Endodermal cell (in vitro differentiated cells): ENCODE data around the gene MBNL2. TPM values are rescaled to one million over a fixed set of nuclear protein-coding genes. Genes with fewer than 3 reads are reported as not detected.

Experiments used
- DNase-seq: peaks from one replicate; pipeline ENCODE4 v3.0.0-alpha.2; 2017
- H3K27ac ChIP-seq: 2 replicates; pipeline ENCODE4 v1.5.1; 2013; ENCODE audit warnings: mild to moderate bottlenecking, low read depth, low read length, moderate library complexity
- H3K27me3 ChIP-seq: 2 replicates; pipeline ENCODE4 v1.6.1; 2013; ENCODE audit warnings: mild to moderate bottlenecking, low read length, moderate library complexity; ENCODE audit not compliant: insufficient read depth, control insufficient read depth, poor library complexity, severe bottlenecking
- H3K36me3 ChIP-seq: 2 replicates; pipeline ENCODE4 v1.7.0; 2013; ENCODE audit warnings: mild to moderate bottlenecking, low read length, moderate library complexity; ENCODE audit not compliant: control insufficient read depth, insufficient read depth
- H3K4me1 ChIP-seq: one replicate; pipeline ENCODE4 v1.7.0; 2013; ENCODE audit warnings: low read length; ENCODE audit not compliant: control insufficient read depth, insufficient read depth
- H3K4me3 ChIP-seq: 2 replicates; pipeline ENCODE4 v1.5.1; 2013; ENCODE audit warnings: mild to moderate bottlenecking, low read length, moderate library complexity
- H3K9ac ChIP-seq: 2 replicates; pipeline ENCODE4 v1.6.1; 2013; ENCODE audit warnings: mild to moderate bottlenecking, low read length, moderate library complexity; ENCODE audit not compliant: poor library complexity, severe bottlenecking; ENCODE audit errors: extremely low read depth
- H3K9me3 ChIP-seq: 2 replicates; pipeline ENCODE4 v1.6.1; 2013; ENCODE audit warnings: mild to moderate bottlenecking, low read length, moderate library complexity; ENCODE audit not compliant: control insufficient read depth
- H3K27ac Mint-ChIP-seq: 2 replicates; pipeline ENCODE4 v1.8.0; 2020; ENCODE audit warnings: mixed read lengths
- H3K27me3 Mint-ChIP-seq: 2 replicates; pipeline ENCODE4 v1.8.0; 2021; ENCODE audit warnings: mild to moderate bottlenecking, mixed read lengths; ENCODE audit not compliant: insufficient read depth
- H3K36me3 Mint-ChIP-seq: 2 replicates; pipeline ENCODE4 v1.8.0; 2020; ENCODE audit warnings: low read depth, mixed read lengths
- H3K4me1 Mint-ChIP-seq: 2 replicates; pipeline ENCODE4 v1.8.0; 2020; ENCODE audit warnings: mixed read lengths
- H3K4me3 Mint-ChIP-seq: 2 replicates; pipeline ENCODE4 v1.8.0; 2020; ENCODE audit warnings: mild to moderate bottlenecking, moderate library complexity, mixed read lengths
- H3K9me3 Mint-ChIP-seq: 2 replicates; pipeline ENCODE4 v1.8.0; 2020; ENCODE audit warnings: mild to moderate bottlenecking, mixed read lengths
- CTCF ChIP-seq: fragments of 200-600 bp; sonication (generic); conservative IDR thresholded peaks from 2 replicates; pipeline ENCODE4 v1.5.0; 2021; ENCODE audit warnings: antibody characterized with exemption, mild to moderate bottlenecking
- WGBS, 2 experiments: methylation state at CpG; one replicate each; pipeline versions ENCODE4 v1.1.5 to v1.1.7; 2013; ENCODE audit warnings: missing lambda C conversion rate in 2 of 2, mixed read lengths in 1 of 2; ENCODE audit not compliant: insufficient coverage in 1 of 2, insufficient read length in 1 of 2; 5-methylcytosine and 5-hydroxymethylcytosine counted together
- total RNA-seq, 2 donors: library from RNA; stranded (reverse); fragmentation: NEBNext Ultra II Directional in 1 of 2; extraction: Animal tissue kit (Norgen Biotek cat#: 25700) in 1 of 2; gene quantifications; 2 replicates in 1 of 2; 3 replicates in 1 of 2; pipeline ENCODE4 v1.2.1, GENCODE V29; 2021

Gene MBNL2
- total RNA-seq, 2 donors from 2014 or later: 1.7 to 3.3 TPM

DNA sequence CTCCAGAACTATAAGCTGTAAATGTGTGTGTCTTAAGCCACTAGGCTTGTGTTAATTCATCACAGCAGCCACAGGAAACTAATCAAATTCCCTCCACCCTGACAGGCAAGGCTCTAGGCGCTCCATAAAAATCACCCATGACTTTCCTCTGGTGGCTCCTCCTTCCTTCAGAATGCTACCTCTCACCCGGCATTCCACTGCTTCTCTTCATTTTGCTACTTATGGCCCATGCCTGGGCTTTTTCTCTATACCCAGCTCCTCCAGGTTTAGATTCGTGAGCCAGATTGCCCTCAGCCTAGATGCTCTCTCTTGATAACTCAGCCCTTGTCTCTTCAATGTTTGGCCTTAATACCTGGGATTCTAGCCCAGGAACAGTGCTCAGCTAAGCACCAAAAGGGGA lies 36.4 kb upstream of the MBNL2 start:
- H3K27me3 ChIP-seq: peaks cover 35% of the 10 kb centered on the region
- DNase-seq: no peak
- no peak overlapping the region for H3K27ac ChIP-seq
- Mint-ChIP-seq H3K27me3 (peaks cover 71% of the 10 kb centered on the region), H3K27ac (no peak overlapping the region), H3K9me3 (peaks cover 21% of the 10 kb centered on the region), H3K4me3 (no peak overlapping the region), H3K36me3 (no peaks in the 10 kb centered on the region), H3K4me1 (no peaks in the 10 kb centered on the region)
- H3K4me3 ChIP-seq: peak overlapping the region; percentile 65
- no peaks in the 10 kb centered on the region for H3K36me3 ChIP-seq
- TF ChIP-seq CTCF: no peak
- H3K9ac ChIP-seq: no peak overlapping the region
- H3K9me3 ChIP-seq: peaks cover 32% of the 10 kb centered on the region
- WGBS, 2 experiments: 89 to 95% methylated on average over 2 to 3 of the region's 3 CpGs
- no peaks in the 10 kb centered on the region for H3K4me1 ChIP-seq

DNA sequence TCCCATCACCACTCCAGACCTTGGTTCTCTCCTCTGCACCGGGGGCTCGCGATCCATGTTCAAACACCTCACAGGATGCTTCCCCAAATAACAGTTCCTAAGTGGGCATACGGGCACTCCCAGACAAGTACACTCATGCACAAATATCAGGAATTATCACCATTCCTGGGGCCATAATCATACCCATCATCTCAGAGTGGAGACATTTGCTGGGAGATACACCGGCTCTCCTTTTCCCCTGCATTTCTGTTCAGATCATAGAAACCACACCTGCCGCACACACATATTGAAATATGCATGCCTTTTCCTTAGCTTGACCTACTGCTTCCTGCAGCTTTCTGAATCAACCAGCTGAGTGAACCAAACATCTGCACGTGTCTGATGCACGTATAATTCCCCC lies 33.9 kb upstream of the MBNL2 start:
- no peak for TF ChIP-seq CTCF
- peaks cover 61% of the 10 kb centered on the region for H3K27me3 Mint-ChIP-seq

GRCh38 chr13:97189928-97190327 lies 32.2 kb upstream of the MBNL2 start:
- Mint-ChIP-seq H3K27me3 (peaks cover 63% of the 10 kb centered on the region), H3K27ac (no peak overlapping the region), H3K4me3 (no peak overlapping the region), H3K36me3 (no peaks in the 10 kb centered on the region), H3K4me1 (peaks cover 10% of the 10 kb centered on the region), H3K9me3 (peaks cover 23% of the 10 kb centered on the region)
- Histone ChIP-seq H3K27ac (no peak overlapping the region), H3K4me1 (no peaks in the 10 kb centered on the region), H3K9me3 (peaks cover 21% of the 10 kb centered on the region), H3K4me3 (no peak overlapping the region), H3K9ac (no peak overlapping the region), H3K27me3 (no peaks in the 10 kb centered on the region), H3K36me3 (no peaks in the 10 kb centered on the region)
- DNase-seq: no peak
- no peak for TF ChIP-seq CTCF
- 91 to 94% methylated on average over 9 to 10 of the region's 10 CpGs for WGBS, 2 experiments

More for the DNA sequence above, 33.9 kb upstream of the MBNL2 start:
- H3K4me1 Mint-ChIP-seq: peaks cover 8% of the 10 kb centered on the region
- Histone ChIP-seq H3K36me3 (no peaks in the 10 kb centered on the region), H3K9me3 (peaks cover 32% of the 10 kb centered on the region), H3K27me3 (peaks cover 13% of the 10 kb centered on the region), H3K27ac (no peak overlapping the region), H3K4me3 (no peak overlapping the region), H3K9ac (no peak overlapping the region), H3K4me1 (no peaks in the 10 kb centered on the region)
- 95 to 100% methylated on average over 4 to 8 of the region's 8 CpGs for WGBS, 2 experiments
- no peaks in the 10 kb centered on the region for H3K36me3 Mint-ChIP-seq
- H3K9me3 Mint-ChIP-seq: peaks cover 24% of the 10 kb centered on the region
- H3K27ac Mint-ChIP-seq: no peak overlapping the region
- no peak overlapping the region for H3K4me3 Mint-ChIP-seq
- no peak for DNase-seq
